ENCODE results near the gene PTGIS.

GRCh38 chr20:49543858-49544437, 24.0 kb downstream of the PTGIS start:
- TF ChIP-seq ARNT (IDR thresholded peaks at IDR 0.05) (no peak), L3MBTL2 (conservative IDR thresholded peaks at IDR 0.05) (no peak), SP1 (IDR thresholded peaks at IDR 0.05) (no peak), ZNF384 (IDR thresholded peaks at IDR 0.05) (no peak), FOXA1 (IDR thresholded peaks at IDR 0.05) (no peak), FOXM1 (IDR thresholded peaks at IDR 0.05; ENCODE audit: borderline replicate concordance) (no peak), TARDBP (IDR thresholded peaks at IDR 0.05) (no peak), BHLHE40 (IDR thresholded peaks at IDR 0.05; ENCODE audit: borderline replicate concordance) (no peak)

All from HEK293T (cell line).